GM12891 (cell line): Measurements from ENCODE around the gene PAX7.

Experiments used
- PAX5 ChIP-seq: IDR thresholded peaks from 2 replicates; pipeline ENCODE4 v1.6.1; 2011; ENCODE audit warnings: low read length, moderate library complexity, mild to moderate bottlenecking; ENCODE audit not compliant: insufficient read depth, severe bottlenecking
- POLR2A ChIP-seq: IDR thresholded peaks from 2 replicates; pipeline ENCODE4 v1.6.1; 2011; ENCODE audit warnings: low read depth, low read length, control low read depth
- POLR2AphosphoS5 ChIP-seq: IDR thresholded peaks from 2 replicates; pipeline ENCODE4 v1.6.1; 2011; ENCODE audit warnings: low read depth, low read length, control low read depth
- POU2F2 ChIP-seq: IDR thresholded peaks from 2 replicates; pipeline ENCODE4 v1.6.1; 2011; ENCODE audit warnings: low read depth, mild to moderate bottlenecking, control low read depth, low read length, moderate library complexity
- SPI1 ChIP-seq: IDR thresholded peaks from 2 replicates; pipeline ENCODE4 v1.6.1; 2011; ENCODE audit warnings: low read depth, low read length, control low read depth
- TAF1 ChIP-seq: IDR thresholded peaks from 2 replicates; pipeline ENCODE4 v1.6.1; 2011; ENCODE audit warnings: low read depth, low read length, control low read depth

DNA sequence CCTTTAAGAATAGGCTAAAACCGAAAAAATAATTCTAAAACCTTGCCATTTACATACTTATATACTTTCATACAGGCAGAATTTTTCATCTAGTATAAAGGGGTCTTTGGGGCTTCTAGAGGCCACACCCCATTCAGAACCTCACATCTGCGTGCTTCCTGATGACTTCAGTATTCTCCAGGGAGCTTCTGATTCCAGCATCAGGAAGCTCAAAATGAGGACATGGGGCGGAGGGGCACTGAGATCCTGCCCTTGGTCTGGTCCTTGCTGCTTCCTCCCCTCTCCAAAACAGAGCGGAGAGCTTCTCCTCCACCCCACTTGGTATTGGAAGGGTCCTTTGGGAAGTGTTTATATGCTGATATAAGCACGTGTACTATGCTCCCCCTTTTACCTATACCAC, 13.8 kb downstream of the PAX7 start:
- no peak for TF ChIP-seq POLR2A
- TF ChIP-seq SPI1: no peak
- TF ChIP-seq TAF1: no peak
- no peak for TF ChIP-seq POLR2AphosphoS5
- TF ChIP-seq POU2F2: no peak
- no peak for TF ChIP-seq PAX5
